Measurements from ENCODE around the gene TFPT.
A peak's percentile ranks its signal among the peaks of the same experiment; 100 is the strongest.
"Not testable (repeated sequence)": the region's sequence is repeated elsewhere in the genome, so short reads cannot be mapped to it uniquely, and the experiment has no call there.

The TFPT gene

DNA sequence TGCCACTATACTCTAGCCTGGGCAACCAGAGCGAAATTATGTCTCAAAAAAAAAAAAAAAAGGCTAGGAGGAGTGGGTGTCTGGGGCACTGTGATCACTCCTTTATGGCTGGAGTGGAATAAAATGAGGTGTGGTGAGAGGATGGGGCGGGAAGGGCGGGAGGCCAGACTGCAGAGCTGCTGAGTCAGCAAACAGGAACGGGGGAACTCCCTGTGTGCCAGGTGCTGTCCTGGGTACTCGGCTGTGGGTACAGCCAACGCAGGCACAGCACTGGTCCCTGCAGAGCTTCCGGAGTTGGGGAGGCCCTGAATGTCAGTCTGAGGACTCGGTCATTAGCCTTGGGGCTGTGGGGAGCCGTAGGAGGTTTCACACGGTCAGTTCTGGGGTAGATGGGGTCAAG is 5.8 kb upstream of the TFPT start:
- no peak for DNase-seq (ENCODE audit: low spot score)

DNA sequence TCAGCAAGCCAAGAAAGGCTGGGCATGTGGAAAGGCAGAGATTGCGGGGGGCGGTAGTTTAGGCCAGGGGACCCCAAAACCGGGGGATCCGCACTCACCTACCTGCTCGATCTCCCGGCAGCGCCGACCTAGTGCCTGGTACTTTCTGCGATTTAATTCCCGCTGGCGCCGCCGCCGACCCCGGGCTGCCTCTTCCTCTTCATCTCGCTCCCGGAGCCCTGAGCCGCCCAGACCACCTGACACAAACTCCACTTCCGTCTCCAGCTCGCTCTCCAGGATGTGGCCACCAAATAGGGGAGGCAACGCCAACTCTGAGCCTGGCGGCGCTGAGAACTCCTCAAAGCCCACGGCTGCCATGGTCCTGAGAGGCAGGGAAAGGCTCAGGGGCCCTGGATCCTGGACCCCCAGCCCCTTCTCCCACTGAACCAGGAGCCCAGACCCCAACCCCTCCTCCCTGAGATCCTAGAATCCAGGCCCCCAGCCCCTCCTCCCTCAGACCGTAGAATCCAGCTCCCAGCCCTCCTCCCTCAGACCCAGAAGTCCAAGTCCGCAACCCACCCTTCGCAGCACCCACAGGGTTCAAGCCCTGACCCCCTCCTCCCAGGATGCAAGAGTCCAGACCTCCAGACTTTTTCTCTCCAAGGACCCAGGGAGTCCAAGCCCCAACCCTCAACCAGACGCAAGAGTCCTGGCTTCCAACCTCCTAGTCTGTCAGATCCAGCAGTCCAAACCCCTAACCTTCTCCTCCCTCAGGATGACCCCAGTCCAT is 933 bp downstream of the TFPT start:
- no peak for DNase-seq (ENCODE audit: low spot score)

DNA sequence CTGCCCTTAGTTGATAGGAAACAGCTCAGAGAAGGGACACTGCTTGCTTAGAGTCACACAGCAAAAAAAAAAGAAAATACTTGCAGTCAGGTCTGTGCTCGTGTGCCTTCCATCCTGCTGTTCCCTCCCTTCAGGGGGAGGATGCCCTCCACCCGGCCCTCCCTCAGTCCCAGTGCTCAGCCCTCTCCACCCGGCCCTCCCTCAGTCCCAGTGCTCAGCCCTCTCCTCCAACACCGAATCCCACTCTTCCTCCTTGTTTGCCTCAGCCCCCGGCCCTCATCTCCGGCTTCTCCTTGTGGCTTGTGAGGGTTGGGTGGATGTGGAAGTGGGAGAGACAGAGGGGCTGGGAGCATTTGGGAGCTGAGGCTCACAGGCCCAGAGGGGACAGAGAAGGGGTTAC is 5.8 kb downstream of the TFPT start:
- DNase-seq (ENCODE audit: low spot score): no peak

DNA sequence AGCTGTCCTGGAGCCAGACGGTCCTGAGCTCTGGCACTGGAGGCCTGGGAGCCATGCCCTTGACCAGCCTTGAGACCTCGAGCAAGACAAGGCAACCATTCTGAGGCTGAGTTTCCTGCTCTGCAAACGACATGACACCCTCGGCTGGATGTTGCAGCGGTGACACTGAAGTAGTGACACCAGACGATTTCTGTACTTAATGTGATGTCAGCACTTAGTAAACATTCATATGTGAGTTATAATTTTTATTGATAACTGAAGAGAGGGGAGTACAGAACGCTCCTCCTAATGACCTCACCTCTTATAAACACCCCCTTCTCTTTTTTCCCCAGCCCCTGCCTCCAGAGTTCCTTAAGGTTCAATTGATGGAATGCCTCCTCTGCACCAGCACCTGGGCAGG is 7.0 kb downstream of the TFPT start:
- DNase-seq (ENCODE audit: low spot score): no peak

DNA sequence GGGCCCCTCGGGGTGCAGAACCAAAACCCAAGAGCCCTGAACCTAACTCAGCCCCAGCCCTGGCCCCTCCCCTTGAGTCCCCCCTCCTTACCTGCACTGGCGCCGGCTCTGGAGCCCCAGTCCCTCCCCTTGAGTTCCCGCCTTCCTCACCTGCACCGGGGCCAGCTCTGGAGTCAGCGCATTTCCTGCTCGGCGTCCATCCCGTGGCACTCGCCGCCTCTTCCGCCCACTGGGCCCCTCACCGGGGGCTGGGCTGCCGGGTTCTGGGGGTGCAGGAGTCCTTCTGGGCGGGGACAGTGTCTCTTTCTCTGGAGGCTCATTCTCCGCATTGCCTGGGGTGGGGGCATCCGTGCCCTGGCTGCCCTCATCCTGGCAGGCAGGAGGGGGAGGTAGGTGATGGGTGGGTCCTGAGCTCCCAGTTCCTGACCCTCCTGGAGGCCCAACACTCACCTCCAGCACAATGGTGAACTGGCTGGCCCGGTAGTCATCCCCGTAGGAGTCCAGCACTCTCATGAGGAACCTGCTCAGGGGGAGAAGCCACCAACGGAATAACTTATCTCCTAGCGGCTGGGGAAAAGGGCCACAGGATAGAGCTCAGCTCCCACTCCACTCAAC is 7.5 kb downstream of the TFPT start:
- DNase-seq (ENCODE audit: low spot score): no peak

DNA sequence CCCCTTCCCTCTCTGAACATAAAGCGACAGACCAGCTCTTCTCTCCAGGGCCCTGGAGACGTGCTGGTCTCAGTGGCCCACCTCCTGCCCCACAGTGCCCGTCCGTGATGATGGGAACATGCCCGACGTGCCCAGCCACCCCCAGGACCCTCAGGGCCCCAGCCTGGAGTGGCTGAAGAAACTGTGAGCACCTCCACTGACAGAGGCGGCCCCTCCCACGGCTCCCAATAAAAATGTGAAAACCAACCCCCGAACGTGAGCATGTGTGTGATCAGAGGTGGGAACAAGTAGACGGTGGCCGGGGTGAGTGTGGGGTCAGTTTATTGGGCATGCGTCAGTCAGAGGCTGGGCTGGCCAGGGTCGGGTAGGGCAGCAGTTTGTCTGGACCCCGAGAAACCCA is 8.7 kb downstream of the TFPT start:
- DNase-seq (ENCODE audit: low spot score): no peak

DNA sequence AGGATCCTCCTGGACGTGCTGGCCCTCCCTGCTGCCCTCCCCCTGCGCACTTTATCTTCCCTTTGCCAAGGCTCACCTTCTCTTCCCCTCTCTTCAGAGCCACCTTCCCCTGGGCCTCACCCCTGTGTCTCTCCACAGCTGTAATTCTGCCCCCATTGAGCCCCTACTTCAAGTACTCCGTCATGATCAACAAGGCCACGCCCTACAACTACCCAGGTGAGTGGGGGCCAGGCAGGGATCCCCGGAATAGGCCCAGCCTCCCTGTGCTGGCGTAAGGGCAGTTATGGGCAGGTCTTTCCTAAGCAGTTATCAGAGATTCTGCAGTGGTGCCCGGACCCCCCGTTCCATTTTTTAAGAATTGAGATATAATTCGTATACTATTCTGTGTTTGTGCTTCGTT is 9.7 kb downstream of the TFPT start:
- DNase-seq (ENCODE audit: low spot score): no peak

DNA sequence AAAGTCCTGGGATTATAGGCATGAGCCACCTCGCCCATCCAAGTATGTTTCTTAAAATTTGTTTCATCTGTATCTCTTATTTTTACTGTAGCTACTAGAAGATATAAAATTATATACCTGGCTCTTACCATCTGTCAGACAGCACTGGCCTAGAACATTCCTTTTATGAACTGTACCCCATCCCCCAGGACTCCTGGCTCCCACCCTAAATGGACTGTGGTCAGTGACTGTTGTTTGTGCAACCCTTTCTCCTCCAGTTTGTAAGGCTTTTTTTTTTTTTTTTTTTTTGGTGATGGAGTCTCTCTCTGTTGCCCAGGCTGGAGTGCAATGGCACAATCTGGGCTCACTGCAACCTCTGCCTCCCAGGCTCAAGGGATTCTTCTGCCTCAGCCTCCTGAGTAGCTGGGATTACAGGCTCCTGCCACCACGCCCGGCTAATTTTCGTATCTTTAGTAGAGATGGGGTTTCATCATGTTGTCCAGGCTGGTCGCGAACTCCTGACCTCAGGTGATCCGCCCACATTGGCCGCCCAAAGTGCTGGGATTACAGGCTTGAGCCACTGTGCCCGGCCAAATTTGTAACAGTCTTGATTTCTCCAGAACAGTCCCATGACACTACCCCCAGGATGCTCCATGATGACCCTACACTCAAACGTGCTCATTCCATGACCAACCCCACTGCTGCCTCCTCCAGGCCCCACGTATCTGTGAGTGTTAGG is 10.3 kb downstream of the TFPT start:
- DNase-seq (ENCODE audit: low spot score): no peak

DNA sequence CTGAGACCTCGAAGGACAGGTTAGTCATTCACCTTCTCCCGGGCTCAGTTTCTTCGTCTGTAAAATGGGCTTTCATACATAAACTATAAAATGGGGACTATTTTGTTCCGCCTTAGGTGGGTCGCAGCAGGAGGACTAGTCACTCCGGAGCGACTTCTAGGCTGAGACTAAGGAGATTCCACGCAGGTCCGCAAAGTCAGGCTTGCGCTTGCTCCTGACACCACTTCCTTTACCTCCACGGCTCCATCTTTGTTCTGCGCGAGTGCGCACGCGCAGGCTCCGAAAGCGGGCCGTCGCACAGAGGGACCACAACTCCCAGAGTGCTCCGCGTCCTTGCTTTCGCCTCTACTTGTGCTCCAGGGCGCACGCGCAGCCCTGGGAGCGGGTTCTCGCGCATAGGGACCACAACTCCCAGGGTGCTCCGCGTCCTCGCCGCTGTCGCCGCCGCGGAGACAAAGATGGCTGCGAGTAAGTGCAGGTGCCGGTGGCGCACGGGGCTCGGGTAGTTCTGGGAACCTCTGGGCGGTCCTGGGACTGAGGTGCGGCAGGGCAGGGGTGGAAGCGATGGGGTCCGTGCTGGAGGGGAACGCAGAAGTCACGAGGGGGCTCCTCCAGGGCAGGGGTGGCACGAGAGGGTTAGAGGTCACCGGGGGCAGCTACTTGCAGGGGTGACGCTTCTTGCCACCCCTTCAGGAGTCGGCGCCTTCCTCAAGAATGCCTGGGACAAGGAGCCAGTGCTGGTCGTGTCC is 12.9 kb downstream of the TFPT start, which contains the start of gene NDUFA3:
Gene NDUFA3 (plus strand): TSS at position 435 of the 749 bp plus-strand sequence. CDS start 24 bp downstream, at position 459.
- DNase-seq (ENCODE audit: low spot score): peak; percentile 100

DNA sequence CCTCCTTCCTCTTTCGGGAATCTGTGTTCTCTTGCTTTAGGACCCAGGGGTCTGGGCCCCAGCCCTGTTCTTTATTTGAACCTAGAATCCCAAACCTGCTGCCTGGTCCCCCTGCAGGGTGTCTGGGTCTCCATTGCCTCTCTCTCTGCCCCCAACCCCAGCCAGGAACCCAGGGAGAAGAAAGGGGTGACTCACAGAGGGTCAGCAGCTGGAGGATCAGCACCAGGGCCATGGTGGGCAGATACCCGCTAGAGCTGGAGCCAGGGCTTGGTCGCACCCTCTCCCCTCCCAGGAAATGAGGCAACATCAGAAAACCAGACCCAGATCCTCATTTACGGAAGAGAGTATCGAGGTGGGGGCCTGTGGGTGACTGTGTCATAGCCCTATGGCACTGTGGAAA is 14.9 kb downstream of the TFPT start, which contains the start of gene OSCAR:
Gene OSCAR (minus strand): TSS at position 243 of the 400 bp plus-strand sequence. CDS start 11 bp downstream, at position 232.
- no peak for DNase-seq (ENCODE audit: low spot score)

DNA sequence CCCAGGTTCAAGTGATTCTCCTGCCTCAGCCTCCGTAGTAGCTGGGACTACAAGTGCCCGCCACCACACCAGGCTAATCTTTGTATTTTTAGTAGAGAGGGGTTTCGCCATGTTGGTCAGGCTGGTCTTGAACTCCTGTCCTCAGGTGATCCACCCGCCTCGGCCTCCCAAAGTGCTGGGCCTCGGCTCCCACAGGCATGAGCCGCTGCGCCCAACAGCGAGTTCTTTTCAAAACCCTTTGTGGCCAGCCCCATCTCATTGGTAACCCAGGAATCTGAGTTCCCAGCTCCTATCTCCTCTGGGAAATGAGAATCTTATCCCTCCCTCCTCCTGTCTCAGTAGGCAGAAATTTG is 15.6 kb downstream of the TFPT start:
- not testable (repeated sequence) for DNase-seq (ENCODE audit: low spot score)

DNA sequence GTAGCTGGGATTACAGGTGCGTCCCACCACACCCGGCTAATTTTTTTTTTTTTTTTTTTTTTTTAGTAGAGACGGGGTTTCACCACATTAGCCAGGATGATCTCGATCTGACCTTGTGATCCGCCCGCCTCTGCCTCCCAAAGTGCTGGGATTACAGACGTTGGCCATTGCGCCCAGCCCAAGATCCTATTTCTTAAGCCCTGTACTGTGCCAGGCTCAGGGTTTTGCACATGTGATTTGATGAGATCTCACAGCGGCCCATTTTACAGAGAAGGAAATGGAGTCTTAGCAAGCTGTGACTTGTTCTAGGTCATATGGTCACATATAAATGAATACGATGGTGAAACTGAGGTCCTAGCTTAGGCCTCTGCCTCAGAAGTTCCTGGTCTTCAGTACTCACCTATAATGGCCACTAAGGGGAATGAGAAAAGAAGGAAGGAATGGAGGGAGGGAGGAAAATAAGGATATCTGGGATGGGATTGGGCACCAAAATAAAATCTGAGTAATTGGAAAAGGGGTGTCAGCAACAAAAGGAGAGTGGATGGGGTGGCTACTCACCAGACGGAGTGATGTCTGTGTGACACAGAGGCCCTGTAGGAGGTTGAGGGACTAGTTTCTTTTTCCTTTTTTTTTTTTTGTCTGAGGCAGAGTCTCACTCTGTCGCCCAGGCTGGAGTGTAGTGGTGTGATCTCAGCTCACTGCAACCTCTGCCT is 16.1 kb downstream of the TFPT start:
- DNase-seq (ENCODE audit: low spot score): no peak

DNA sequence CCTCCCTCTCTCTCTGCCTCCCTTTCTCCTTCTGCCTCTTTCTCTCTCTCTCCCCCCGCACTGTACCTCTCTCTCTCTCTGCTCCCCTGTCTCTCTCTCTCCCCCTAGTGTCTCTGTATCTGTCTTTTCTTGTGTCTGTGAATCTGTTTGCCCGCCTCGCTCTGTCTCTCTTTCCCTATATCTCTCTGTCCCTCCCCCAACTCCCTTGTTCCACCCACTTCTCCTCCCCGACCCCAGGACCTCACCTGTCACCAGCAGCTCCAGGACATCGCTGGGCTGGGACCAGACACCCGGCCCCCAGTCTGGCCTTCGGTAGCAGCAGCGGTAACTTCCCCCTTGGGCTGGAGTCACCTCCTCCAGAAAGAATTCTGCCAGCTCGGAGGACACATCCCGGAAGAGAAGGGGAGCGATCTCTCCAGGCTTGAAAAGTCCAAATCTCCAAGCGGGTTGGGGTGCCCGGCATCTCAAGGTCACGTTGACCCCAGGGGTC is 18.8 kb downstream of the TFPT start:
- no peak for DNase-seq (ENCODE audit: low spot score)

DNA sequence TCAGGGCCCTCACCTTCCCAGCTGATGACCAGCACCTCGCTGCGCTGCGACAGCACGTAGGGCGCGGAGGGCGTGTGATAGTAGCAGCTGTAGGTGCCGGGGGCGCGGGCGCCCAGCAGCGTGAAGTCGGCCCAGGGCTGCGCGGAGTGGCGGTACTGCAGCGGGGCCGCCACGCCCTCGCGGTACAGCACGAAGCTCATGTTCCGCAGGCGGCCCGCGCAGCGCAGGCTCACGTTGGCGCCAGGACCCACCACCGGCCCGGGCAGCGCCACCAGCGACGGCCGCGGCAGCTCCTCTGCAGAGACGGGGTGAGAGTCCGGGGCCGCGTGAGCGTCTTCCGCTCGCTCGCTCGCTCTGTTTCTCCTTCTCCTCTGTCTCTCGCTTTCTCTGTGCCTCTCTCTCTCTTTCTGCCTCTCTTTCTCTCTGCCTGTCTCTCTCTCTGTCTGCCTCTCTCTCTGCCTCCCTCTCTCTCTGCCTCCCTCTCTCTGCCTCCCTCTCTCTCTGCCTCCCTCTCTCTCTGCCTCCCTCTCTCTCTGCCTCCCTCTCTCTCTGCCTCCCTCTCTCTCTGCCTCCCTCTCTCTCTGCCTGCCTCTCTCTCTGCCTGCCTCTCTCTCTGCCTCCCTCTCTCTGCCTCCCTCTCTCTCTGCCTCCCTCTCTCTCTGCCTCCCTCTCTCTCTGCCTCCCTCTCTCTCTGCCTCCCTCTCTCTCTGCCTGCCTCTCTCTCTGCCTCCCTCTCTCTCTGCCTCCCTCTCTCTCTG is 19.4 kb downstream of the TFPT start:
- peak; percentile 7 for DNase-seq (ENCODE audit: low spot score)

DNA sequence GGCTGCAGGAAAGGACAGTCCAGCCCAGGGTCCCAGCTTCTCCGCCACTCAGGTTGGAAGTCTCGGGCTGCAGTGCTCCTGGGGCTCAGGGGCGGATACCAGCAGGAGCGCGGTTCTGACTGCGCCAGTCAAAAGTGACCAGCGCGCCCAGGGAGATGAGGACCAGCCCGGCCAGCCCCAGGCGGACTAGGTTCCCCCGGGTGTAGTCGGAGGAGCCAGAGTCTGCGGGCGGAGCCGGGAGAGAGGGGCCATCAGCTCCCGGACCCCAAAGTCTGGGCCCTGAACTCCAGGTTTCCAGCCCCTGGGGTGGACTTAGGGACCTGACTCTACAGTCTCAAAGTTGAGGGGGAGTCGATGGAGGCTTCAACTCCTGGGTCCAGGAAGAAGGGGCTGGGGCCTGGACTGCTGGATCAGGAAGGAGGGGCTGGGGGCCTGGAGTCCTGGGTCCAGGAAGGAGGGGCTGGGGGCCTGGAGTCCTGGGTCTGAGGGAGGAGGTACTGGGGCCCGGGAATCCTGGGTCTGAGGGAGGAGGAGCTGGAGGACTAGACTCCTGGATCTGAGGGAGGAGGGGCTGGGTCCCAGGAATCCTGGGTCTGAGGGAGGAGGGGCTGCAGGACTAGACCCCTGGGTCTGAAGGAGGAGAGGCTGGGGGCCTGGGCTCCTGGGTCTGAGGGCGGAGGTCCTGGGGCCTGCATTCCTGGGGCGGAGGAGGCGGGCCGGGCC is 20.2 kb downstream of the TFPT start:
- DNase-seq (ENCODE audit: low spot score): peak; percentile 5

DNA sequence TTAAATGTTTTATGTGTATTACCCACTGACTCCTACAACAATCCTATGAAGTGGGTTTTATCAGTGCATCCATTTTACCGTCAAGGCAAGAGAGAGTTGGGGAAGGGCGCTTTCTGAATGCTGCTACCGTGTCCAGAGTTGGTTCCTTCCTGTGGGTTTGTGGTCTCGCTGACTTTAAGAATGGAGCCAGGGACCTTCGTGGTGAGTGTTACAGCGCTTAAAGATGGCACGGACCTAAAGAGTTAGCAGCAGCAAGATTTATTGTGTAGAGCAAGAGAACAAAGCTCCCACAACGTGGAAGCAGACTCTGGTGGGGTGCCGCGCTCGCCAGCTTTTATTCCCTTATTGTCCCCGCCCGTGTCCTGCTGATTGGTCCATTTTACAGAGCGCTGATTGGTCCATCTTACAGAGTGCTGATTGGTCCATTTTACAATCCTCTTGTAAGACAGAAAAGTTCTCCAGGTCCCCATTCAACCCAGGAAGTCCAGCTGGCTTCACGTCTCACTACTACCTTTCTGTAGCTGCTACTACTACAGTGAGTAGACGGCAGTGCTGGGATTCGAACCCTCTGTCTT is 20.9 kb downstream of the TFPT start:
- DNase-seq (ENCODE audit: low spot score): no peak

DNA sequence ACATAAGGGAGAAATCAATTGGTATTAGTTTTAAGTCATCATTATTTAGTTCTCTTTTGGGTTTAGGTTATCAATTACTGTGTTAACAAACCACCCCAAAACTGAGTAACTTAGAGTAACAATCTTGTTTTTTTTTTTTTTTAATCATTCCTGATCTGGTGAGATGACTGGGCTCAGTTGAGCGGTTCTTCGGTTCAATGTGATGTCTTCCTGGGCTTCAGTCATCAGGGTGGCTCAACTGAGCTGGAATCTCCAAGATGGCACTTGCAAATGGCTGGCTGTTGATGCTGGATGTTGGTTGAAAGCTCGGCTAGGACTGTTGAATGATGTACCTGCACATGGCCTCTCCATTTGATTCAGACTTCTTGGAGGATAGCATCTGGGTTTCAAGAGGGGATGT is 31.0 kb downstream of the TFPT start:
- DNase-seq (ENCODE audit: low spot score): no peak

DNA sequence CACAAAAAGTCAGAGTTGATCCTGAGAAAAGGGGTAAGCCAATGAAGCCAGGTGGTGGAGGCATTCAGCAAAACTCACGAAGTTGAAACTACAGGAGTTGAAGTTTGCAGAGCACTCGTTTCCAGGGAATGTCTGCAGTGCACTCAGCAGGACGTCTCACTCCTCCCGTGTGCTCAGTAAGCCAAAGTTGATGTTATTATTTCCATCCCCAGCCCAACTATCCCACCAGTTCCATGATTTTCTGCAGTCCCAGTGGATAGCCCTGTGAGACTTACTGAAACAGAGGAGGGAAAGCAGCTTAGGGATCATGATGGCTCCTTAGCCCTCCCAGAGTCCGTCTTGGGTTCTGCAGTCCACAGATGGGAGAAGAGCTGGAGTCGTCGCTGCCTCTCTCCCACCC is 34.4 kb downstream of the TFPT start, which contains the start of gene TARM1:
Gene TARM1 (minus strand): TSS at position 334 of the 400 bp plus-strand sequence. CDS start 25 bp downstream, at position 309.
- no peak for DNase-seq (ENCODE audit: low spot score)

DNA sequence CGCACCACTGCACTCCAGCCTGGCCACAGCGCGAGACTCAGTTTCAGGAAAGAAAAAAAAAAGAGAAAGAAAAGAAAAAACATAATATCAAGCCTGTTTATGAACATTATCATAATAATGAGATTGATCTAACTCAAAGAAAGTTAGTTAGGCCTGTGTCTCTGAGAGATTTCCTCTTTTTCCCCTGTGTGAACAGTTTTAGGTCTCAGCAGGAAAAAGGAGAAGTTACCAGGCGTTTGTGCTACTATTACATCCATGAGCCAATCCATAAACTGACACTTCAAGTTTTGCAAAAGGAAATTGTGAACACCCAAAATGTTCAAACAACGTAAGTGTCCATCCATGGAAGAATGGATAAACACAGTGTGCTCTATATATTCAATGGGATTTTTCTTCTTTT is 38.1 kb downstream of the TFPT start:
- no peak for DNase-seq (ENCODE audit: low spot score)

DNA sequence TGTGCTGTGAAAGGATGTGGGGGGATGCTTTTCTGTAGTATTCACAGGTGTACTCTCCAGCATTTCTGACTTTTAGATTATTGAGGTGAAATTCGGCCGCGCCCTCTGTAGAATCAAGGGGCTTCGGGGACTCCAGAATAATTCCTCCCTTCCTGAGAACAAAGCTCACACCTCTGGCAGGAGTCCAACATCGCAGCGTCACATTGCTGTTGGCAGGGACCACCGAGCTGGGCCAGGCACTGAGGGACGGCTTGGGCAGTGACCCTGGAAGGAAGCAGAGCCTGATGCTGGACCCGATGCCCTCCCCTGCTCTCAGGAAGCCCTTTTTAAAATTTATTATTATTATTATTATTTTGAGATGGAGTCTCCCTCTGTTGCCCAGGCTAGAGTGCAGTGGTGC is 40.6 kb downstream of the TFPT start:
- no peak for DNase-seq (ENCODE audit: low spot score)
